Metanephros (tissue), 1 donor: ENCODE results near the gene ANXA1. TPM values are rescaled to one million over a fixed set of nuclear protein-coding genes. Genes with fewer than 3 reads are reported as not detected.

Experiments used
- total RNA-seq: library from RNA; depleted of rRNA; stranded (reverse); fragments of >200 nt; gene quantifications from one replicate; pipeline ENCODE4 v1.2.3, GENCODE V29; 2014

ANXA1 gene, protein sequence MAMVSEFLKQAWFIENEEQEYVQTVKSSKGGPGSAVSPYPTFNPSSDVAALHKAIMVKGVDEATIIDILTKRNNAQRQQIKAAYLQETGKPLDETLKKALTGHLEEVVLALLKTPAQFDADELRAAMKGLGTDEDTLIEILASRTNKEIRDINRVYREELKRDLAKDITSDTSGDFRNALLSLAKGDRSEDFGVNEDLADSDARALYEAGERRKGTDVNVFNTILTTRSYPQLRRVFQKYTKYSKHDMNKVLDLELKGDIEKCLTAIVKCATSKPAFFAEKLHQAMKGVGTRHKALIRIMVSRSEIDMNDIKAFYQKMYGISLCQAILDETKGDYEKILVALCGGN
- total RNA-seq, result 39.1 TPM

DNA sequence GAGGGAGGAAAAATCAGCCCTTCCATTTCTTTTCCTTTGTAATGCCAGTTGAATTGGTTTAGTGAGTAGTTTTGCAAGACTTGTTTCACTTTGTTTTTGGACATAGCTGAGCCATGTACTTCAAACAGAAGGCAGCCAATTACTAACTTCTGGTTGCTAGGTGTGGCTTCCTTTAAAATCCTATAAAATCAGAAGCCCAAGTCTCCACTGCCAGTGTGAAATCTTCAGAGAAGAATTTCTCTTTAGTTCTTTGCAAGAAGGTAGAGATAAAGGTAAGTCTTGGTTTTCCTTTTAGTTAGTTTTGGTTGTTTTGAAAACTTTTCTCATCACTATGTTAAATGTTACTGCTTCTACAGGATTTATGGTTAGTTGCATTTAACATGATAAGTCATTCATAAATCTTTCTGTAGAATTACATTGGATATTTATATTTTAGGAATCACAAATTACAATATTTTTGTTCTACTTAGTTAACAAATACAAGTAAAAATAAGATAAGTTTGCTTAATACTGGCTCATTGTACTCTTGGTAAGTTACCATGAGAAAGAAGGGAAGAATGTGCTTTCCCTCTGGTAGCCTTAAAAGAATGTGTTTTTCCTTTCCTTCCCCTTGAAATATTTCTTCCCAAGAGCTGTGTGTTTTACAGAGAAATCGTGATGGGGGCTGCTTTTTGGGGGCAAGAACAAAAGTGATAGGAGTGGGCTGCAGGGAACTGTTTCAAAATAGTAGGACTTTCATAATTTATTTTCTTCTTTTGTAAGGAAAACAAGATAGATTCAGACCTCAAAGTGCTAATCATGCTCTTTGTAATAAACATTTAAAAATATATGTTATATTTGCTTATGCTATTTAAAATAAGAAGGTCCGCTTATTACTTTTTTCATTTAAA is at the start of gene ANXA1:
ANXA1 (plus strand) TSS at position 213 of the 890 bp plus-strand sequence. CDS start 6,671 bp downstream, outside the sequence.

Other genes with a start within 250 kb of the ANXA1 start
- gene ALDH1A1, start 198.8 kb upstream of the ANXA1 start, total RNA-seq, result 173 TPM